Fibroblast of the aortic adventitia (primary cell): ENCODE data around the gene ODAM. TPM values are rescaled to one million over a fixed set of nuclear protein-coding genes. Genes with fewer than 3 reads are reported as not detected.

ENCODE experiments used
- DNase-seq: peaks from one replicate; pipeline ENCODE4 v3.0.0-alpha.2; 2010; ENCODE audit warnings: low read depth
- H3K4me3 ChIP-seq: 2 replicates; pipeline ENCODE4 v1.5.1; 2011; ENCODE audit warnings: low read depth, mild to moderate bottlenecking, control low read depth, low read length, moderate library complexity
- total RNA-seq: library from RNA; depleted of rRNA; stranded (reverse); fragments of >200 nt; gene quantifications from 2 replicates; pipeline ENCODE4 v1.2.3, GENCODE V29; 2012; ENCODE audit warnings: low replicate concordance
- TF ChIP-seq, protein P1 (sequence below): IDR thresholded peaks from 2 replicates; pipeline ENCODE4 v1.5.1; 2011; ENCODE audit warnings: mild to moderate bottlenecking, low read length, control low read depth, inconsistent platforms; ENCODE audit not compliant: insufficient read depth

ODAM gene
- total RNA-seq, 1 donor: not detected

DNA sequence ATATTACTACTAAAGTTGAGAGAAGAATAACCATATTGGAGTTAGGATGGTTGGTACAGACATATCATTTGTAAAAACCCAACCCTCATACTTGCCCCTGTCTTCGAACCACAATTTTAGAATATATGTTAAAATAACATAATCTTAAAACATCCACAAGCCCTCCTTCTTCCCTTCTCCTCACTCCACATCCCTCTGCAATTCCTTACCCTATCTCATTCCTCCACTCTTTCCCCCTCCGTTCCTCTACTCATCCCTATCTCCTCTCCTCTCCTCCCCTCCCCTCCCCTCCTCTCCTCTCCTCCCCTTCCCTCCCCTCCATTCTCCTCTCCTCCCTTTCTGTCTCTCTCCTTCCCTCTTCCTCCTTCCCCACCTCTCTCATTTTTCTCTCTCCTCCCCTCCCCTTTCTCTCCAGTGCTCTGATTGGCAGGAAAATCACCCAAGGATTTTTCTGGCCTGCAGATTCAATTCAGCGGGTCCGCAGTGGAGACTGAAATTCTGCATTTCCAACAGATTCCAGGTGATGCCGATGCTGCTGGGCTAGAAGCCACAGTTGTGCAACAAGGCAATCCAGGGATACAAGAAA, 17.4 kb upstream of the ODAM start:
- no peak for DNase-seq
- TF ChIP-seq, protein P1, sequence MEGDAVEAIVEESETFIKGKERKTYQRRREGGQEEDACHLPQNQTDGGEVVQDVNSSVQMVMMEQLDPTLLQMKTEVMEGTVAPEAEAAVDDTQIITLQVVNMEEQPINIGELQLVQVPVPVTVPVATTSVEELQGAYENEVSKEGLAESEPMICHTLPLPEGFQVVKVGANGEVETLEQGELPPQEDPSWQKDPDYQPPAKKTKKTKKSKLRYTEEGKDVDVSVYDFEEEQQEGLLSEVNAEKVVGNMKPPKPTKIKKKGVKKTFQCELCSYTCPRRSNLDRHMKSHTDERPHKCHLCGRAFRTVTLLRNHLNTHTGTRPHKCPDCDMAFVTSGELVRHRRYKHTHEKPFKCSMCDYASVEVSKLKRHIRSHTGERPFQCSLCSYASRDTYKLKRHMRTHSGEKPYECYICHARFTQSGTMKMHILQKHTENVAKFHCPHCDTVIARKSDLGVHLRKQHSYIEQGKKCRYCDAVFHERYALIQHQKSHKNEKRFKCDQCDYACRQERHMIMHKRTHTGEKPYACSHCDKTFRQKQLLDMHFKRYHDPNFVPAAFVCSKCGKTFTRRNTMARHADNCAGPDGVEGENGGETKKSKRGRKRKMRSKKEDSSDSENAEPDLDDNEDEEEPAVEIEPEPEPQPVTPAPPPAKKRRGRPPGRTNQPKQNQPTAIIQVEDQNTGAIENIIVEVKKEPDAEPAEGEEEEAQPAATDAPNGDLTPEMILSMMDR: no peak

GRCh38 chr4:70179811-70180210, 15.7 kb upstream of the ODAM start:
- H3K4me3 ChIP-seq: no peak overlapping the region
- no peak for DNase-seq
- TF ChIP-seq, protein P1: no peak

More for the DNA sequence above, 17.4 kb upstream of the ODAM start:
- no peak overlapping the region for H3K4me3 ChIP-seq

DNA sequence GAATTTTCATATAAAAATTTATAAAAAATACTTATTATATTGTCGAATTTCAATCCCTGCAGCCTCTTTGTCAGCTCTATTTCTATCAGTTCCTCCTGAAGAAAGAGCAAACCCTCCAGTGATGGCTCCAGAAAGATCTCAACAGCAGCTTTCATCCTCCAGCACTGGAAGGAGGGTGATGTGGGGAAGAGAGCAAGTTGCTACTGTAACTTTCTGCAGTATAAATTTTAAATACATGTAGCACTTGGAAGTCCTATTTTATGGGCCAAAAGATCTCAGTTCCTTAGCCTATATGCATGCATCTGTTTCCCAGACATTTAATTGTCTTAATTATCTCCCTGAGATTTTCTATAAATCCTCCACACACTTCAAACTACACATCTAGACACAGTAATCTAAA, 13.7 kb upstream of the ODAM start:
- TF ChIP-seq, protein P1: no peak
- DNase-seq: no peak
- H3K4me3 ChIP-seq: no peak overlapping the region

DNA sequence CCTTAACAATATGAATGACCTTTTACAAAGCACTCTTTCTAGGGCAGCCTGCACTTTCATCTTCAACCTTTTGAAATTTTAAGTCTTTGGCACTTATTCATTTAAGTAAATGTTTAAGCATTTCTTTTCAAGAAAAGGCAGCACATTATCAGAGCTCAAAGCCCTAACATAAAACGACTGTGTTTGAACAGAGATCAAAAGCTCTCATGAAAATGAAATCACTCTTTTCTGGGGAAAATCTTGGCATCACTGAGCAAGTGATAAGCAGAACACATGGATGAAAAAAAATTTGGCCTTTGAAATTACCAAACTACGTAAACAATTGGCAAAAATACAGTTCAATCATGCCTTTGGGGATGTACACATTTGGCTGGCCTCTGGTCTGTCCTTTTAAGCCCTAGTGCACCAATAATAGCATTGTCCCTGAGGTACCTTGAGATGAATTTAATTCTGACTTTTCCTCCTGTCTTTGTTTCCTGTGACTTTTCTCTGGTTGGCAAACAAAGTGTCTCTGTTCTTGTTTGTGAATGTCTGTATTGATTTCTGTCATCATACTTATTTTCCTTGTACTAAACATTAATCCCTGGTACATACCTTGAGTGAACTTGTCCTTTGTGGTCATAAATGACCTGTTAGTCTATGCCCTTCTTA, 12.9 kb upstream of the ODAM start:
- DNase-seq: peak; percentile 4
- TF ChIP-seq, protein P1: no peak
- no peak overlapping the region for H3K4me3 ChIP-seq

DNA sequence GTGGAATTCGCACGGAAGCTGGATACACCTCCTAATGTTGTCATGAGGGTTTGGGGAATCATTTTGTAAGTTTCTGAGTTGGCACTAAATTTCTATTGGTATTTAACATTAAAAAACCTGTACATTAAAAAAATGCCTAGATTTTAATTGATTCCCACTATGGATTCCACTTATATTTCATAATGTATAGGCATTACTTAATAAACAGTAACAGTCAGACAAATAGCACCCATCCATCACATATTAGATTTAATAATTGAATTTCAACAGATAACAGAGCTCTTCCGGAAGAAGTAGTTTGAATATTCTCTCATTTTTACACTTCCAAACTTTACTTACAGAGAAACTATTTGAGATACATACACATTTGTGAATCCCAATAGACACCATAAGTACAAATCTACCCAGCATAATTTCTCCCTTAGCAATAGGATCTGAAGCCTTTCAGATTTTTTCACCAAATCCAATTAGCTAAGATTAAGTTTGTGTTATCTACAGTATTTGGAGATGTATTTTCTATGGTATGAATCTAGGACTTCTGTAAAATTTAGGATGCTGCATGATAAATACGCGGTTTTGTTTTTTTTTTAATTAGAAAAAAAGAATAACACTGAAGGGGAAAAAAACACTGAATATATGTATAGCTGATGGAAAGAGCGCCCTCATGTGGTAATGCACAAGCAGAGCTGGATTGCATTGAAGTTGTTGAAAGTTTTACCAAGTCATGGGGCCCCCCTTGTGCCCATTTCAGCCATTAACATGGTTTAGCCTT, 12.2 kb upstream of the ODAM start:
- TF ChIP-seq, protein P1: peak; percentile 70
- no peak overlapping the region for H3K4me3 ChIP-seq
- peak; percentile 66 for DNase-seq

- TF ChIP-seq, protein P1: no peak
- H3K4me3 ChIP-seq: no peak overlapping the region
- no peak for DNase-seq
Measured at GRCh38 chr4:70183940-70184246, 11.6 kb upstream of the ODAM start.
